NB4 (cell line): ENCODE measurements around the gene WSCD1.

Experiments used
- CTCF ChIP-seq: IDR thresholded peaks from one replicate; pipeline ENCODE4 v1.5.1; 2012; ENCODE audit warnings: low read depth, low read length
- MYC ChIP-seq: IDR thresholded peaks from 2 replicates; pipeline ENCODE4 v1.6.1; 2011; ENCODE audit warnings: low read depth, low read length
- POLR2A ChIP-seq: IDR thresholded peaks from 2 replicates; pipeline ENCODE4 v1.6.1; 2011; ENCODE audit warnings: mild to moderate bottlenecking; ENCODE audit not compliant: insufficient read length; ENCODE audit errors: extremely low read depth

GRCh38 chr17:6135996-6136395 is 65.8 kb downstream of the WSCD1 start:
- TF ChIP-seq CTCF (no peak), POLR2A (no peak), MYC (no peak)
